Brain microvascular endothelial cell (primary cell): ENCODE results near the gene CHST11.

ENCODE experiments used
- DNase-seq: peaks from one replicate; pipeline ENCODE4 v3.0.0-alpha.2; 2020
- H3K27ac ChIP-seq: fragments of 250-450 bp; sonication (Bioruptor Pico); 2 replicates; pipeline ENCODE4 v1.5.1; 2020; ENCODE audit warnings: mild to moderate bottlenecking, moderate library complexity
- H3K27me3 ChIP-seq: fragments of 250-450 bp; sonication (Bioruptor Pico); replicated peaks from 2 replicates; pipeline ENCODE4 v1.5.1; 2020; ENCODE audit warnings: mild to moderate bottlenecking
- H3K36me3 ChIP-seq: fragments of 250-450 bp; sonication (Bioruptor Pico); replicated peaks from 2 replicates; pipeline ENCODE4 v1.5.1; 2020; ENCODE audit warnings: mild to moderate bottlenecking
- H3K4me3 ChIP-seq: 2 replicates; pipeline ENCODE4 v1.5.1; 2011; ENCODE audit warnings: low read depth, mild to moderate bottlenecking, control low read depth, low read length, moderate library complexity
- CTCF ChIP-seq: IDR thresholded peaks from 2 replicates; pipeline ENCODE4 v1.5.1; 2011; ENCODE audit warnings: low read depth, mild to moderate bottlenecking, moderate library complexity, low read length, control low read depth, inconsistent platforms; ENCODE audit errors: missing control alignments
- in situ Hi-C: cut with HindIII; loops from 2 replicates; pipeline ENCODE4 v1.10.0; 2017; ENCODE audit warnings: low sequenced_read_pairs, low pct_ligation_motif_present

Gene CHST11

GRCh38 chr12:104699489-104700190 is 242.9 kb downstream of the CHST11 start:
- no peak for TF ChIP-seq CTCF
- Histone ChIP-seq H3K36me3 (peaks cover 4% of the 10 kb centered on the region), H3K27ac (no peak overlapping the region), H3K4me3 (no peak overlapping the region), H3K27me3 (no peaks in the 10 kb centered on the region)
- no peak for DNase-seq
- in situ Hi-C loops: no loop called here

GRCh38 chr12:104700324-104700723 is 243.6 kb downstream of the CHST11 start:
- no peak for DNase-seq
- no peak overlapping the region for H3K4me3 ChIP-seq
- in situ Hi-C loops: no loop called here
- TF ChIP-seq CTCF: no peak
- H3K27ac ChIP-seq: no peak overlapping the region
- no peaks in the 10 kb centered on the region for H3K27me3 ChIP-seq
- H3K36me3 ChIP-seq: peaks cover 4% of the 10 kb centered on the region

DNA sequence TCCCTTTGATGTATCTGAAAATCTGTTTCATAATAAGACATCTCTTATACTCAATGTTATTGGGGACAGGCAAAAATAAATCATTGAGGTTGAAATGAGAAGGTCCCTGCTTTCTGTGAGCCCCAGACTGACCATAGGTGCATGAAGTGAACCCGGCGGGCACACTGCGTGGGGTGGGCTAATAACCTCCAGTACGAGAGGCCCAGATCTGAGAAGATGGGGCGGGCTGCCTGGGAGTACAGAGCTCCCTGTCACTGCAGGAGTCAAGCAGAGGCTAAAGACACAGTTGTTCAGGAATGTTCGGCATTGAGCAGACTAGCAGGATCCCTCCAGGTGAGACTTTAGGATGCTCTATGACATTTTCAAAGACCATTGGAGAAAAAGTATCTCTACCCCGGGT is 244.6 kb downstream of the CHST11 start:
- H3K27ac ChIP-seq: no peak overlapping the region

DNA sequence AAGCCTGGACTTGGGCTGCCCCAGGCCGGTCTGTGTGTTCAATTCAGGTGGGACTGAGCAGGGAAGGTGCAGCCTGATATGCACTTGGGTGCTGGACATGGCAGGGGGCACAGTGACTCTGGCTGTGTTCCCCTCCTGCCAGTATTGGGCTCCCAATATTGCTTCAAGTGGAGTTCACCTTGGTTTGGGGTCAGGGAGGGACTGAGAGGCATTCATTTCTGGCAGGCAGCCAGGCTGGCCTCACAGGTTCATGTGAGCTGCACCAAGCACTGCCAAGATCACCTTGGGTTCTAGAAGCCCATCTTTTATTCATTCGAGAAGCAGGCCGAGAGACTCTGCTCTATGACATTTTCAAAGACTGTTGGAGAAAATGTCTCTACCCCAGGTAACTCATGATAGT is 245.0 kb downstream of the CHST11 start:
- no peak overlapping the region for H3K4me3 ChIP-seq
- H3K27me3 ChIP-seq: no peaks in the 10 kb centered on the region
- in situ Hi-C loops: no loop called here
- no peak overlapping the region for H3K27ac ChIP-seq
- TF ChIP-seq CTCF: no peak
- peaks cover 4% of the 10 kb centered on the region for H3K36me3 ChIP-seq
- no peak for DNase-seq

More for the DNA sequence above, 244.6 kb downstream of the CHST11 start:
- DNase-seq: no peak
- peaks cover 4% of the 10 kb centered on the region for H3K36me3 ChIP-seq
- H3K27me3 ChIP-seq: no peaks in the 10 kb centered on the region
- in situ Hi-C loops: no loop called here
- no peak for TF ChIP-seq CTCF
- no peak overlapping the region for H3K4me3 ChIP-seq

GRCh38 chr12:104702565-104703139 is 245.9 kb downstream of the CHST11 start:
- no peak for TF ChIP-seq CTCF
- no peak overlapping the region for H3K4me3 ChIP-seq

More at GRCh38 chr12:104702565-104703139, 245.9 kb downstream of the CHST11 start:
- Histone ChIP-seq H3K36me3 (peaks cover 4% of the 10 kb centered on the region), H3K27ac (peak overlapping the region; percentile 5), H3K27me3 (no peaks in the 10 kb centered on the region)
- in situ Hi-C loops: no loop called here
- DNase-seq: peak; percentile 57
